MM.1S (cell line): ENCODE data around the gene CKMT2.

ENCODE experiments used
- CTCF ChIP-seq: fragments of 300-600 bp; sonication (generic); IDR thresholded peaks from 2 replicates; pipeline ENCODE4 v1.5.1; 2016; ENCODE audit warnings: antibody characterized with exemption, low read length, mixed read lengths
- EZH2 ChIP-seq: fragments of 300-600 bp; sonication (generic); optimal IDR thresholded peaks from 2 replicates; pipeline ENCODE3; 2017; ENCODE audit warnings: low read depth, mild to moderate bottlenecking, antibody characterized with exemption, low read length, mixed read lengths
- EZH2phosphoT487 ChIP-seq: fragments of 300-600 bp; sonication (generic); IDR thresholded peaks from 2 replicates; pipeline ENCODE4 v1.6.1; 2018; ENCODE audit warnings: antibody characterized with exemption, low read length

GRCh38 chr5:81242906-81243436 is 9.8 kb downstream of the CKMT2 start:
- TF ChIP-seq CTCF (no peak), EZH2 (no peak), EZH2phosphoT487 (no peak)
